NB4 (cell line): ENCODE data around the gene AMPD3.

Source experiments
- MYC ChIP-seq: IDR thresholded peaks from 2 replicates; pipeline ENCODE4 v1.6.1; 2011; ENCODE audit warnings: low read depth, low read length
- POLR2A ChIP-seq: IDR thresholded peaks from 2 replicates; pipeline ENCODE4 v1.6.1; 2011; ENCODE audit warnings: mild to moderate bottlenecking; ENCODE audit not compliant: insufficient read length; ENCODE audit errors: extremely low read depth

DNA sequence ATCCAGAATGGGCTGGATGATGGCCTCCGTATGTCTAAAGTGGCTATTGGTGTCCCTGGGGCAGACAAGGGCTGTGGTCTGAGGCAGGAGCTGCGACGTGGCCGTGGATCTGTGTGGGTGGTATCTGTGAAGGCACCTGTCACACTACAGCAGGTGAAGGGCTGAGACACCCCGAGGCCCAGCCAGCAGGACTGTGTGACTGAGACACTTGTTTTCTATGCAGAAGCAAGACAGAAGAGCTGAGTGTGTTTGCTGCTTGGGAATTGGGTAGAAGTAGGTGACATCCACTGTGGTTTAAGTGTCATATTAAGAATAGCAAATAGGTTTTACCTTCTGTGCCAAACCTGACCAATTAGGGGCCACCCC is 35.0 kb downstream of the AMPD3 start:
- TF ChIP-seq POLR2A = no peak
- TF ChIP-seq MYC = no peak
